GM19467 (cell line): ENCODE results near the gene CALM1.

Source experiments
- ATAC-seq: cut with Tn5 transposase; IDR thresholded peaks from one replicate; pipeline ENCODE4 v1.9.1; 2021; ENCODE audit warnings: mild to moderate bottlenecking, moderate library complexity; ENCODE audit not compliant: unreplicated experiment

Gene CALM1

DNA sequence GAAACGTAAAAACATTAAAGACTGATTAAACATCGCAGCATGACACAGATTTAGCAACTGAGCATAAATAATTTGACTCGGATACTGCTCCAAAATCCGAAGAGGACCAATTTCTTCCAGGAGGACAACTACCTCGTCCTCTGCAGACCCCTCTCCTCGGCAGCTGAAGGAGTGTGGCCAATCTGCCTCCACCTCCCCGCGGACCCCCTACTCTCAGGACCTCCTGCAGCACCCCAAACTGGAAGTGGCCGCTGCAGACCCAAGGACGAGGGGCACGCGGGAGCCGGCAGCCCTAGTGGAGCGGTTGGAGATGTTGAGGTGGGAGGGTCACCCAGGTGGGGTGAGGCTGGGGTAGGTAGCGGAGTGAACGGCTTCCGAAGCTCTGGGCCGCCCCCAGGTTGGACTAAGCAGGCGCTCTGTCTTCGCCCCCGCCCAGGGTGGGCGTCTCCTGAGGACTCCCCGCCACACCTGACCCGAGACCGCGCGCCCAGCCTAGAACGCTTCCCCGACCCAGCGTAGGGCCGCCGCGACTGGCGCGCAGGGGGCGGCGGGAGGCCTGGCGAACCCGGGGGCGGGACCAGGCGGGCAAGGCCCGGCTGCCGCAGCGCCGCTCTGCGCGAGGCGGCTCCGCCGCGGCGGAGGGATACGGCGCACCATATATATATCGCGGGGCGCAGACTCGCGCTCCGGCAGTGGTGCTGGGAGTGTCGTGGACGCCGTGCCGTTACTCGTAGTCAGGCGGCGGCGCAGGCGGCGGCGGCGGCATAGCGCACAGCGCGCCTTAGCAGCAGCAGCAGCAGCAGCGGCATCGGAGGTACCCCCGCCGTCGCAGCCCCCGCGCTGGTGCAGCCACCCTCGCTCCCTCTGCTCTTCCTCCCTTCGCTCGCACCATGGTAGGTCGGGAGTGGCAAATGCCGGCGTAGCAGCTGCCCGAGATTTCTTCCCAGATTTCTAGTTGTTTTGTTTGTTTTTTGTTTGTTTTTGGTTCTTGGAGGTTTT, at the start of gene CALM1:
TSS of gene CALM1 (plus strand) at position 689 of the 999 bp plus-strand sequence. CDS start at position 891, 202 bp downstream.
- ATAC-seq = peak; percentile 58

DNA sequence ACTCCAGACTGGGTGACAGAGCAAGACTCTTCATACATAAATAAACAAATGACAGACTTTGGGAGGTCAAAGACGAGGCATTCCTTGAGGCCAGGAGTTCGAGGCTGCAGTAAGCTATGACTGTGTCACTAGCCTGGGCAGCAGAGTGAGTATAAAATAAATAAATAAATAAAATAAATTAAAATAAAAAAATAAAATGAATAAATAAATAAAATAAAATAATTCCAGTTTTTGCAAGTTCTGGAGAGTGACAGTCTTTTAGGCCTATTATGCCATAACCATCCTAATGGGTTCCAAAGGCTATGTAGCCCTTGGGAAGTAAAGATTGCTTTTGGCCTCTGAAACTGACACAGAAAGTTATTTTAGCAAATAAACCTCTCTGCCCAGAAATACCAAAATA, 48.6 kb upstream of the CALM1 start:
- ATAC-seq = no peak

- no peak for ATAC-seq
These were observed 47.1 kb upstream of the CALM1 start for GRCh38 chr14:90349739-90350138.

GRCh38 chr14:90354551-90355298, 42.1 kb upstream of the CALM1 start:
- ATAC-seq = no peak

- ATAC-seq = no peak
These were observed 41.0 kb upstream of the CALM1 start for GRCh38 chr14:90355540-90356518.

- no peak for ATAC-seq
These were observed 39.9 kb upstream of the CALM1 start for GRCh38 chr14:90356925-90357324.

GRCh38 chr14:90358359-90358758, 38.5 kb upstream of the CALM1 start:
- ATAC-seq = no peak

DNA sequence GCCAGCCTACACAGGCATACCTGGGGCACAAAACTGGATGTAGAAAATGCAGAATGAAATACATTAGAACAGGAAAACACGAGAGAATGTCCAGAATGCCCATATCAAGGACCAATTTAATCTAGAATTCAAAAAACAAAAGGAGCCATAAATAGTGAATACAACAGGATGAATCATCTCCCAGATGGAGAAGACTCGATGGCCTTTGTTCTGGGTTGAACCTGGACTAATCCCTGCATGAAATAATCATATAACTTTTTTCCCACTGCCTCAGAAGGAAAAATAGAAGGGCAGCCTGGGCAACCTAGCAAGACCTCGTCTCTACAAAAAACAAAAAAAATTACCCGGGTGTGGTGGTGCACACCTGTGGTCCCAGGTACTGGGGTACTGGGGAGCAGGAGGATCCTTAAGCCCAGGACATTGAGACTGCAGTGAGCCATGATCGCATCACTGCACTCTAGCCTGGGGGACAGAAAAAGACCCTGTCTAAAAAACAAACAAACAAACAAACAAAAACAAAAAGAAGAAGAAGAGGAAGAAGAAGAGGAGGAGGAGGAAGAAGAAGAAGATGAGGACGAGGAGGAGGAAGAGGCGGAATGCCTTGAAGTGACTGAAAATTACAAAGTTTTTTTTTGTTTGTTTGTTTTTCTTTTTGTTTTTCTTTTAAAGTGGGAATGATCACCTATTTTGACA, 34.8 kb upstream of the CALM1 start:
- no peak for ATAC-seq

DNA sequence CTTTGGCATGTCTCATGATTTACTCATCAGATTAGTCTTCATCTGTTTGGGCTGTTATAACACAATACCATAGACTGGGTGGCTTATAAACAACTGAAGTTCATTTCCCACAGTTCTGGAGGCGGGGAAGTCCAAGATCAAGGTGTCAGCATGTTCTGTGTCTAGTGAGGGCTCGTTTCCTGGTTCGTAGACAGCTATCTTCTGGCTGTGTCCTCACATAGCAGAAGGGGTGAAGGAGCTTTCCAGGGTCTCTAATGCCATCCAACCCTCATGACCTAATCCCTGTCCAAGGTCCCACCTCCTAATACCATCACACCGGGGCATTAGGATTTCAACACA, 34.3 kb upstream of the CALM1 start:
- no peak for ATAC-seq

DNA sequence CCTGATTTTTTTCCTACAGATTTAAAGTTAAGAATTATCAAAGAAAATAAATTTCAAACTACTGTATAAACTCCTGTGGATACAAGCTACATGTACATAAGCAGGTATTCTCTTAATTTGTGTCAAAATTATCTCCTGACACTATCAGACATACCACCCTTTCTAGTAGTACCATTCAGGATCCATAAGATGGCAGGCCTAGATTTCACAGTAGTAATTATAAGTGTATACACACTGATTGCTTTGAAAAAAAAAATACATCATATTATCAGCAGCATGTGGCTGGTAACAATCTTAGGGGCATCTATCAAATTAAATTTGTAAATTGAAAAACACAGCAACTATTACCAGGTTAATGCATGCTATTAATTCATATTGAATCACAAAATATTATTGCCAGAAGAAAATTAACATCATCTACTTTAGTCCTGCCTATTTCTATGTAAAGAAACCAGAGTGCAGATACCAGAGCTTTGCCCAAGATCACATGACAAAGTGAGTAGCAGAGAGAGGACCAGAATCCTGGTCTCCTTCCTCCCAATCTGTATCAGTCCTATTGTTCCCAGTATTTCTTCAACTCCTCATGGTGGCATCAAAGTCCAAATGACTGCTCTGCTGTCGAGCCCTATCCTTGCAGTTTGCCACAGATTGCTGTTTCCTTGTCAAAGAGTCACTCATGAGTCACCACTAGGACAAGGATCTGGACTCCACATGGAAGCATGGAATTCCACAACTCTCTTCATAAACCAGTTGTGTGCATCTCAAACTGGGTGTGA, 27.7 kb upstream of the CALM1 start:
- ATAC-seq = no peak

- ATAC-seq = no peak
These were observed 22.9 kb upstream of the CALM1 start for GRCh38 chr14:90373887-90374286.

- ATAC-seq = no peak
These were observed 22.0 kb upstream of the CALM1 start for GRCh38 chr14:90374813-90375212.

- ATAC-seq = no peak
These were observed 20.9 kb upstream of the CALM1 start for GRCh38 chr14:90375934-90376333.

DNA sequence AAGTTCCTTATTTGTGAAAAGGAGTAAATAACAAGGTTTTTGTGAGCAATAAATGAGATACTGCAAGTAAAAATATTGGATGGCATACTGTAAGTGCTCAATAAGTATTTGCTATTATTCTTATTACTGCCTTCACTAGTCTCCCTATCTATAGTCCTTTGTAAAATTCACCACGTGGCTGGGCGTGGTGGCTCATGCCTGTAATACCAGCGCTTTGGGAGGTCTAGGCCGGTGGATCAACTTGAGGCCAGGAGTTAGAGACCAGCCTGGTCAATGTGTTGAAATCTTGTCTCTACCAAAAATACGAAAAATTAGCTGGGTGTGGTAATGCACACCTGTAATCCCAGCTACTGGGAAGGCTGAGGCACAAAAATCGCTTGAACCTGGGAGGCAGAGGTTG, 18.6 kb upstream of the CALM1 start:
- ATAC-seq = no peak

- no peak for ATAC-seq
These were observed 17.7 kb upstream of the CALM1 start for GRCh38 chr14:90379106-90379505.

DNA sequence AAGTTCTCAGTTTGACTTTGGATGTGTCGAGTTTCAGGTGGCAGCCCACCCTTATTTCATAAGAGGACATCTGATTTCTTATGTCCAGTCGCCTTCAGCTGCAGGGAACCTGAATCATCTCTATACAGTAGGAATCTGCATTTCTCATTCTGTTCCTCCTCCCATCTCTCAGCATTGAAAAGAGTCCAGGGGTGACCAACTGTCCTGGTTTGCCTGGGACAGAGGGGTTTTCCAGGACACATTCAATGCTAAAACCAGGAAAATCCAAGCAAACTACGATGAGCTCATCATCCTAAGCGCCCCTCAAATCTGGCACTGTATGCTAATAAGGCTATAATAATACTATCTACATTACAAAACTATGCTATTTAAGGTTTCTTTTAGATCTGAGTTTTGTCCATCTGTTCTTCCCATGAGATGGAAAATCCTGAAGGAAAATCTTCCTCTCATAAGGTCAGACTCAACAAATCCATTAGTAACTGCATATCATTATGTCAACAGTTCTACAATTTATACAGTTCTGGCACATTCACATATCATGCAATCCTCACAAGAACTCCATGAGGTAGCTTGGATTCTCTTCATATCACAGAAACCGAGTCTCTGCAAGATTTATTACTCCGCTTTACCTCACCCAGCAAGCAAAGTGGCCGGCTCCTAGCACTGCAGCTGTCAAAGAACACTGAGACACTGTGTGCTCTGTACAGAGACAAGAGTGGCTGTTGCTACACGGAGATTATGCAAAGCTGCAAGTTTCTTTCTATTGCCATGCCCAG, 15.6 kb upstream of the CALM1 start:
- no peak for ATAC-seq

GRCh38 chr14:90381999-90382451, 14.8 kb upstream of the CALM1 start:
- no peak for ATAC-seq

DNA sequence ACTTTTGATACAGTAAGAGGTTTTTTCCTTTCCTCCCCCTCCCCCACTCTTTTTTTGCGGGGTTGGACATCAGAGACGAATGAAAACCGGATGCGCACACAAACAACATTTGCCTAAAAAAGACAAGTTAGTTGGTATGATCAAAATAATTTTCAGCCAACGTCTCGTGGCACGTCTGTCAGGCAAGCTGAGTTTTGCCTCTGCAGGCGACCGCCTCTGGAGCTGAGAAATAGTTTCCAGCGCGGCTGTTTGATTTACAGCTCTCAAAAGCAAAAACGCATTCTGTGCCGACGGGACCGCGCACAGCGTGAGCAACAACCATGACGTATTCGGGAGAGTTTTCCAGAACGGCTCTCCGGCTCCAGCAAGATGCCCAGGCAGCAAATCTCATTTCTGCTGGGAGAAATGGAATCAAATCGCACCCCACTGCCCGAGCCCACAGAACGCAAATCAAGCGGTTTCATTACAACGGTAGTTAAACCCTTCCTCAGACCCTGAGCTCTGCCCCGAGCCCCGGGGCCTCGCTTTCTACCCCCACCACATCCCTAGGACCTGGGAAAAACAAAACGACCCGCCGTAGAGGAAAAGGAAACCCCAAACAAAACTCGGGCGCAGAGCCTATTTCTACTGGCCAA, 14.2 kb upstream of the CALM1 start:
- peak; percentile 16 for ATAC-seq
